Vagina (tissue), 2 donors: ENCODE data around the gene AXIN1.

ENCODE experiments used
- CTCF ChIP-seq, 3 experiments: fragments of 450-650 bp in 2 of 3; fragments of 200-600 bp in 1 of 3; sonication (generic) in 1 of 3; IDR thresholded peaks; one replicate each; pipeline ENCODE4 v1.5.1; 2017 to 2019; ENCODE audit warnings: antibody characterized with exemption in 3 of 3, mild to moderate bottlenecking in 2 of 3, moderate library complexity in 2 of 3
- POLR2A ChIP-seq, 2 donors: fragments of 450-650 bp; IDR thresholded peaks; one replicate each; pipeline ENCODE4 v1.6.1; 2017; ENCODE audit warnings: antibody characterized with exemption in 2 of 2, mild to moderate bottlenecking in 2 of 2, moderate library complexity in 2 of 2
- POLR2AphosphoS5 ChIP-seq, 2 donors: sonication (generic); formaldehyde crosslinking; IDR thresholded peaks; one replicate each; pipeline ENCODE4 v1.9.0; 2017; ENCODE audit warnings: antibody characterized with exemption in 2 of 2, mild to moderate bottlenecking in 2 of 2, low read depth in 1 of 2; ENCODE audit not compliant: insufficient read depth in 1 of 2

- TF ChIP-seq POLR2A (IDR thresholded peaks at IDR 0.05) = no peak
- no peak for TF ChIP-seq CTCF (IDR thresholded peaks at IDR 0.05)
- peak in 1 of 2 donors; percentile 64 for TF ChIP-seq POLR2AphosphoS5 (IDR thresholded peaks at IDR 0.05; ENCODE audit: insufficient read depth in 1 of 2, low read depth in 1 of 2)
These were observed 44.1 kb upstream of the AXIN1 start for GRCh38 chr16:396605-397004.
